ENCODE measurements around the gene CCDC38.

- TF ChIP-seq CTCF (IDR thresholded peaks at IDR 0.05; ENCODE audit: low read depth, low read length, missing input control) (no peak), REST (IDR thresholded peaks at IDR 0.05) (peak; percentile 57), RXRA (IDR thresholded peaks at IDR 0.05) (peak; percentile 97 to 98), SP1 (IDR thresholded peaks at IDR 0.05) (peak; percentile 83)
Observed at GRCh38 chr12:95976416-95976832, 34.0 kb upstream of the CCDC38 start.
